HG02885 (cell line): ENCODE measurements around the gene SV2C.

Experiments
- ATAC-seq: cut with Tn5 transposase; IDR thresholded peaks from one replicate; pipeline ENCODE4 v1.9.1; 2021; ENCODE audit warnings: mild to moderate bottlenecking; ENCODE audit not compliant: unreplicated experiment, poor library complexity

SV2C gene

GRCh38 chr5:76196886-76197489 lies 113.8 kb downstream of the SV2C start:
- no peak for ATAC-seq

- ATAC-seq: no peak
Observed at GRCh38 chr5:76197726-76198125, 114.5 kb downstream of the SV2C start.

GRCh38 chr5:76199336-76200318 lies 116.4 kb downstream of the SV2C start:
- ATAC-seq: no peak

GRCh38 chr5:76202182-76202581 lies 119.0 kb downstream of the SV2C start:
- ATAC-seq: no peak

GRCh38 chr5:76204191-76204590 lies 121.0 kb downstream of the SV2C start:
- ATAC-seq: no peak

- no peak for ATAC-seq
Observed at GRCh38 chr5:76204713-76205112, 121.5 kb downstream of the SV2C start.

GRCh38 chr5:76207120-76207519 lies 123.9 kb downstream of the SV2C start:
- ATAC-seq: no peak

- ATAC-seq: no peak
Observed at GRCh38 chr5:76209297-76209696, 126.1 kb downstream of the SV2C start.

GRCh38 chr5:76210946-76211345 lies 127.8 kb downstream of the SV2C start:
- ATAC-seq: no peak

- ATAC-seq: no peak
Observed at GRCh38 chr5:76213858-76214257, 130.7 kb downstream of the SV2C start.

GRCh38 chr5:76216748-76217147 lies 133.6 kb downstream of the SV2C start:
- no peak for ATAC-seq

GRCh38 chr5:76219636-76220035 lies 136.5 kb downstream of the SV2C start:
- no peak for ATAC-seq

GRCh38 chr5:76221311-76221710 lies 138.1 kb downstream of the SV2C start:
- ATAC-seq: no peak

- no peak for ATAC-seq
Observed at GRCh38 chr5:76222318-76222717, 139.1 kb downstream of the SV2C start.

- no peak for ATAC-seq
Observed at GRCh38 chr5:76223696-76224095, 140.5 kb downstream of the SV2C start.

GRCh38 chr5:76224898-76225297 lies 141.7 kb downstream of the SV2C start:
- ATAC-seq: no peak

- ATAC-seq: no peak
Observed at GRCh38 chr5:76225336-76225735, 142.2 kb downstream of the SV2C start.

- no peak for ATAC-seq
Observed at GRCh38 chr5:76229900-76230299, 146.7 kb downstream of the SV2C start.

GRCh38 chr5:76230711-76231285 lies 147.6 kb downstream of the SV2C start:
- ATAC-seq: no peak

- no peak for ATAC-seq
Observed at GRCh38 chr5:76234665-76235064, 151.5 kb downstream of the SV2C start.

GRCh38 chr5:76236684-76237083 lies 153.5 kb downstream of the SV2C start:
- ATAC-seq: no peak
